Sigmoid colon (tissue), 7 donors: ENCODE data around the gene VILL. TPM values are rescaled to one million over a fixed set of nuclear protein-coding genes. Genes with fewer than 3 reads are reported as not detected.
"Not testable (repeated sequence)": the region's sequence is repeated elsewhere in the genome, so short reads cannot be mapped to it uniquely, and the experiment has no call there.

ENCODE experiments used
- DNase-seq: peaks from one replicate; pipeline ENCODE4 v3.0.0-alpha.2; 2019
- H3K27ac ChIP-seq, 4 donors: fragments of 200-600 bp; sonication (generic); one replicate each; pipeline ENCODE4 v1.5.1; 2016 to 2019; ENCODE audit warnings: mild to moderate bottlenecking in 1 of 4
- H3K27me3 ChIP-seq, 3 donors: fragments of 200-600 bp; sonication (generic); one replicate each; pipeline ENCODE4 v1.5.1; 2019; ENCODE audit warnings: mild to moderate bottlenecking in 1 of 3
- H3K36me3 ChIP-seq, 4 donors: fragments of 200-600 bp; sonication (generic); one replicate each; pipeline ENCODE4 v1.5.1; 2016 to 2019
- H3K4me1 ChIP-seq, 4 donors: fragments of 200-600 bp; sonication (generic); one replicate each; pipeline ENCODE4 v1.5.1; 2017 to 2019
- H3K4me3 ChIP-seq, 4 donors: fragments of 200-600 bp; sonication (generic); one replicate each; pipeline ENCODE4 v1.5.1; 2017 to 2019; ENCODE audit warnings: mild to moderate bottlenecking in 2 of 4, moderate library complexity in 1 of 4
- H3K9me3 ChIP-seq, 4 donors: fragments of 200-600 bp in 3 of 4; sonication (generic) in 3 of 4; one replicate each; pipeline versions ENCODE4 v1.5.1 to v1.6.1; 2013 to 2019
- CTCF ChIP-seq, 4 experiments: fragments of 450-650 bp in 3 of 4; fragments of 200-600 bp in 1 of 4; IDR thresholded peaks; one replicate each; pipeline ENCODE4 v1.5.1; 2016 to 2019; ENCODE audit warnings: antibody characterized with exemption in 4 of 4, mild to moderate bottlenecking in 3 of 4, moderate library complexity in 2 of 4
- EP300 ChIP-seq, 4 donors: sonication (generic); formaldehyde crosslinking; IDR thresholded peaks; one replicate each; pipeline ENCODE4 v1.6.1; 2017; ENCODE audit warnings: antibody characterized with exemption in 4 of 4
- POLR2A ChIP-seq, 2 donors: fragments of 450-650 bp; IDR thresholded peaks; one replicate each; pipeline ENCODE4 v1.6.1; 2016; ENCODE audit warnings: antibody characterized with exemption in 2 of 2, mild to moderate bottlenecking in 2 of 2, moderate library complexity in 2 of 2
- POLR2AphosphoS5 ChIP-seq, 4 donors: sonication (generic); formaldehyde crosslinking; IDR thresholded peaks; one replicate each; pipeline ENCODE4 v1.6.1; 2017; ENCODE audit warnings: antibody characterized with exemption in 4 of 4
- WGBS, 2 donors: extraction: QIAGEN DNeasy Blood & Tissue Kit; methylation state at CpG; one replicate each; pipeline ENCODE4 v1.1.7; 2013; 5-methylcytosine and 5-hydroxymethylcytosine counted together
- intact Hi-C: fragments of 100-400 bp; cut with DNase I; formaldehyde crosslinking; loops from one replicate; pipeline ENCODE4 v1.15.1; 2023
- polyA plus RNA-seq, 3 donors: library from polyadenylated mRNA; stranded (reverse); fragments of 200-250 nt; gene quantifications; one replicate each; pipeline ENCODE4 v1.2.3, GENCODE V29; 2013
- total RNA-seq, 4 donors: library from RNA; depleted of rRNA; stranded (reverse); fragments of >200 nt; gene quantifications; one replicate each; pipeline ENCODE4 v1.1.0, GENCODE V29; 2016
- donor health status: healthy with polysubstance abuse.
- donor health status: Bipolar disorder and iron deficiency.
- donor health status: healthy.

VILL gene
- total and polyA plus RNA-seq, 7 donors, result 5.3 to 175 (median 8.3) TPM

GRCh38 chr3:37987751-37988179 lies 2.8 kb upstream of the VILL start:
- no peaks in the 10 kb centered on the region for H3K9me3 ChIP-seq
- H3K27me3 ChIP-seq, result no peaks in the 10 kb centered on the region
- peaks cover 0 to 16% (median 0%) of the 10 kb centered on the region in 4 donors for H3K36me3 ChIP-seq
- no peak overlapping the region for H3K27ac ChIP-seq
- intact Hi-C loops, result no loop called here
- 31 to 71% methylated on average over 7 of the region's 7 CpGs for WGBS, 2 donors
- TF ChIP-seq CTCF (IDR thresholded peaks at IDR 0.05), result no peak
- no peak for TF ChIP-seq POLR2A (IDR thresholded peaks at IDR 0.05)
- TF ChIP-seq POLR2AphosphoS5 (IDR thresholded peaks at IDR 0.05), result no peak
- TF ChIP-seq EP300 (IDR thresholded peaks at IDR 0.05), result no peak
- DNase-seq, result peak; percentile 40
- H3K4me1 ChIP-seq, result no peaks in the 10 kb centered on the region
- no peak overlapping the region for H3K4me3 ChIP-seq

GRCh38 chr3:37988376-37988775 lies 2.2 kb upstream of the VILL start:
- peaks cover 0 to 14% (median 0%) of the 10 kb centered on the region in 4 donors for H3K36me3 ChIP-seq
- peak; percentile 24 for DNase-seq
- WGBS, 2 donors, result 62 to 85% methylated on average over 10 of the region's 10 CpGs
- H3K4me3 ChIP-seq, intact Hi-C loops, H3K27me3 ChIP-seq, H3K4me1 ChIP-seq, H3K27ac ChIP-seq, H3K9me3 ChIP-seq: not testable (repeated sequence)

GRCh38 chr3:37988931-37989525 lies 1.6 kb upstream of the VILL start:
- H3K27me3 ChIP-seq, result no peaks in the 10 kb centered on the region
- no peak overlapping the region for H3K27ac ChIP-seq
- peaks cover 0 to 13% (median 0%) of the 10 kb centered on the region in 4 donors for H3K36me3 ChIP-seq
- H3K4me1 ChIP-seq, result peaks cover 0 to 10% (median 8%) of the 10 kb centered on the region in 4 donors
- 81 to 87% methylated on average over 15 of the region's 15 CpGs for WGBS, 2 donors
- DNase-seq, result peak; percentile 53
- no peaks in the 10 kb centered on the region for H3K9me3 ChIP-seq
- H3K4me3 ChIP-seq, result no peak overlapping the region
- TF ChIP-seq EP300 (IDR thresholded peaks at IDR 0.05) (no peak), POLR2A (IDR thresholded peaks at IDR 0.05) (no peak), POLR2AphosphoS5 (IDR thresholded peaks at IDR 0.05) (no peak), CTCF (IDR thresholded peaks at IDR 0.05) (no peak)
- intact Hi-C loops, result no loop called here

GRCh38 chr3:37989821-37990480 lies 635 bp upstream of the VILL start:
- Histone ChIP-seq H3K36me3 (peaks cover 0 to 4% (median 0%) of the 10 kb centered on the region in 4 donors), H3K27ac (no peak overlapping the region), H3K9me3 (no peaks in the 10 kb centered on the region), H3K4me1 (peaks cover 0 to 19% (median 15%) of the 10 kb centered on the region in 4 donors), H3K4me3 (no peak overlapping the region), H3K27me3 (no peaks in the 10 kb centered on the region)
- TF ChIP-seq POLR2AphosphoS5 (IDR thresholded peaks at IDR 0.05), result no peak
- TF ChIP-seq CTCF (IDR thresholded peaks at IDR 0.05), result no peak
- no peak for TF ChIP-seq POLR2A (IDR thresholded peaks at IDR 0.05)
- TF ChIP-seq EP300 (IDR thresholded peaks at IDR 0.05), result no peak
- intact Hi-C loops, result no loop called here
- DNase-seq, result peak; percentile 56
- 84% methylated on average over 7 of the region's 7 CpGs for WGBS, 2 donors

GRCh38 chr3:37991109-37991508 lies 523 bp downstream of the VILL start:
- TF ChIP-seq POLR2A (IDR thresholded peaks at IDR 0.05), result no peak
- no peak for TF ChIP-seq POLR2AphosphoS5 (IDR thresholded peaks at IDR 0.05)
- no peak for TF ChIP-seq CTCF (IDR thresholded peaks at IDR 0.05)
- TF ChIP-seq EP300 (IDR thresholded peaks at IDR 0.05), result no peak
- Histone ChIP-seq H3K27ac (peak overlapping the region in 1 of 4 donors; percentile 31), H3K9me3 (no peaks in the 10 kb centered on the region), H3K4me1 (peaks cover 0 to 21% (median 15%) of the 10 kb centered on the region in 4 donors), H3K4me3 (no peak overlapping the region), H3K36me3 (no peaks in the 10 kb centered on the region), H3K27me3 (no peaks in the 10 kb centered on the region)
- DNase-seq, result peak; percentile 40
- intact Hi-C loops, result no loop called here
- 11 to 54% methylated on average over 6 of the region's 6 CpGs for WGBS, 2 donors
